ENCODE data around the gene AJUBA.

DNA sequence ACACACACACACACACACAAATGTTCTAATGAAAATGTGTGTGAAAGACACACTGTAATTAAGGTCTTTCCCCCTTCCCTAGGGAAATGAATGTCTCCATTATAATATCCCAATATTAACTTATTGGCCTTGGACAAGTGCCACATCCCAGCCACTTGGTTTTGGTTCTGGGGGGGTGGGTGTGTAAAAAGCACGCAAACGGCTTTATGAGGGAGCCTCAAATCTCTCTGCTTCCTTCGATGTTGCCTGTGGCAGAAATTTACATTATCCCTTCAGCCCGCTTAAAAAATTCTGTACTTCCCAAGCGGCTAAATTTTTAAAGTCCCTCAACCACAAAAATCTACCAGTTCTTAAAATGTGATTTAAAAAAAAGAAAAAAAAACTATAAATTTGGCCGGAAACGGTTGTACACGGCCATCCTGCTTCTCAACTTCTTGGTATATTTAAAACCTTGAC lies 27.2 kb upstream of the AJUBA start:
- no peak for TF ChIP-seq EZH2phosphoT487 (IDR thresholded peaks at IDR 0.05; ENCODE audit: insufficient read depth, low read depth)
- no peak for TF ChIP-seq EZH2 (IDR thresholded peaks at IDR 0.05; ENCODE audit: insufficient read depth, poor library complexity, severe bottlenecking)

Measured in GM23248 (cell line).